HepG2 (cell line): Measurements from ENCODE around the gene CDH23. TPM values are rescaled to one million over a fixed set of nuclear protein-coding genes. Genes with fewer than 3 reads are reported as not detected.

Experiments used
- E2F5 ChIP-seq: sonication (generic); formaldehyde crosslinking; conservative IDR thresholded peaks from 2 replicates; pipeline ENCODE4 v1.4.0; 2020; ENCODE audit warnings: missing genetic modification reagents
- FOXO1 ChIP-seq: sonication (generic); formaldehyde crosslinking; IDR thresholded peaks from 2 replicates; pipeline ENCODE4 v1.4.0; 2020; ENCODE audit warnings: missing genetic modification reagents
- GATAD2A ChIP-seq: IDR thresholded peaks from 2 replicates; pipeline ENCODE4 v1.6.1; 2016
- HDAC2 ChIP-seq: sonication (generic); formaldehyde crosslinking; IDR thresholded peaks from 2 replicates; pipeline ENCODE4 v1.4.0; 2020; ENCODE audit warnings: missing genetic modification reagents
- PITX1 ChIP-seq: sonication (generic); formaldehyde crosslinking; IDR thresholded peaks from 2 replicates; pipeline ENCODE4 v1.5.1; 2020; ENCODE audit warnings: mild to moderate bottlenecking, missing genetic modification reagents
- SAFB2 ChIP-seq: sonication (generic); formaldehyde crosslinking; IDR thresholded peaks from 2 replicates; pipeline ENCODE4 v1.5.1; 2020; ENCODE audit warnings: missing genetic modification reagents, low read depth, mild to moderate bottlenecking, borderline replicate concordance
- SMARCE1 ChIP-seq: fragments of 450-650 bp; IDR thresholded peaks from 2 replicates; pipeline ENCODE4 v1.6.1; 2017; ENCODE audit warnings: borderline replicate concordance
- SP2 ChIP-seq: sonication (generic); formaldehyde crosslinking; IDR thresholded peaks from 2 replicates; pipeline ENCODE4 v1.5.1; 2020; ENCODE audit warnings: mild to moderate bottlenecking, missing genetic modification reagents
- TAF15 ChIP-seq: fragments of 200-400 bp; formaldehyde crosslinking; IDR thresholded peaks from one replicate; pipeline ENCODE4 v1.6.1; 2018; ENCODE audit warnings: mild to moderate bottlenecking, low read depth, low read length; ENCODE audit not compliant: poor library complexity, severe bottlenecking
- TIGD3 ChIP-seq: sonication (generic); formaldehyde crosslinking; IDR thresholded peaks from 2 replicates; pipeline ENCODE4 v1.5.1; 2020; ENCODE audit warnings: mild to moderate bottlenecking, missing genetic modification reagents, borderline replicate concordance
- ZFP82 ChIP-seq: sonication (generic); formaldehyde crosslinking; IDR thresholded peaks from 2 replicates; pipeline ENCODE4 v1.5.1; 2020; ENCODE audit warnings: mild to moderate bottlenecking, missing genetic modification reagents, borderline replicate concordance
- ZFY ChIP-seq: sonication (generic); formaldehyde crosslinking; IDR thresholded peaks from 2 replicates; pipeline ENCODE4 v1.4.0; 2020; ENCODE audit warnings: missing genetic modification reagents
- ZMAT5 ChIP-seq: sonication (generic); formaldehyde crosslinking; IDR thresholded peaks from 2 replicates; pipeline ENCODE4 v1.5.0; 2020; ENCODE audit warnings: mild to moderate bottlenecking, low read depth, missing genetic modification reagents, borderline replicate concordance
- ZNF121 ChIP-seq: sonication (generic); formaldehyde crosslinking; IDR thresholded peaks from 2 replicates; pipeline ENCODE4 v1.5.0; 2020; ENCODE audit warnings: mild to moderate bottlenecking, missing genetic modification reagents
- ZNF3 ChIP-seq: IDR thresholded peaks from 2 replicates; pipeline ENCODE4 v1.7.0; 2017; ENCODE audit warnings: inconsistent platforms
- ZNF770 ChIP-seq: sonication (generic); formaldehyde crosslinking; IDR thresholded peaks from 2 replicates; pipeline ENCODE4 v1.5.0; 2020; ENCODE audit warnings: mild to moderate bottlenecking, missing genetic modification reagents
- polyA plus RNA-seq, 8 experiments: library from polyadenylated mRNA; depleted of rRNA in 3 of 8; stranded (reverse) in 7 of 8; unstranded in 1 of 8; fragments of >200 nt; fragmentation: Illumina TruSeq in 4 of 8; extraction: Trizol in 4 of 8; gene quantifications; 2 replicates each; pipeline versions ENCODE4 v1.2.1 to v1.2.3, GENCODE V29; 2011 to 2016; ENCODE audit warnings: low read depth in 4 of 8, missing spikeins in 1 of 8, mixed read lengths in 1 of 8; ENCODE audit not compliant: insufficient read depth in 1 of 8
- total RNA-seq, 5 experiments: library from RNA; depleted of rRNA; stranded (reverse); fragments of >200 nt; fragmentation: Illumina TruSeq; extraction: Trizol; gene quantifications; 2 replicates each; pipeline ENCODE4 v1.2.3, GENCODE V29; 2016; ENCODE audit warnings: low read depth in 1 of 5
- TF ChIP-seq, protein P1 (sequence below): sonication (generic); formaldehyde crosslinking; IDR thresholded peaks from 2 replicates; pipeline ENCODE4 v1.8.0; 2022; ENCODE audit warnings: mild to moderate bottlenecking, missing genetic modification reagents, moderate library complexity
- TF ChIP-seq, protein P2 (sequence below): sonication (generic); formaldehyde crosslinking; IDR thresholded peaks from 2 replicates; pipeline ENCODE4 v1.5.1; 2020; ENCODE audit warnings: mild to moderate bottlenecking, missing genetic modification reagents, moderate library complexity
- TF ChIP-seq, protein P3 (sequence below): sonication (generic); formaldehyde crosslinking; IDR thresholded peaks from 2 replicates; pipeline ENCODE4 v1.4.0; 2020; ENCODE audit warnings: mild to moderate bottlenecking, missing genetic modification reagents

CDH23 gene
- total and polyA plus RNA-seq, 2 of the 13 experiments (the other 11 are each of a cell fraction or from before 2014, with no cell fraction given) = 0.13 TPM; not detected in 1

DNA sequence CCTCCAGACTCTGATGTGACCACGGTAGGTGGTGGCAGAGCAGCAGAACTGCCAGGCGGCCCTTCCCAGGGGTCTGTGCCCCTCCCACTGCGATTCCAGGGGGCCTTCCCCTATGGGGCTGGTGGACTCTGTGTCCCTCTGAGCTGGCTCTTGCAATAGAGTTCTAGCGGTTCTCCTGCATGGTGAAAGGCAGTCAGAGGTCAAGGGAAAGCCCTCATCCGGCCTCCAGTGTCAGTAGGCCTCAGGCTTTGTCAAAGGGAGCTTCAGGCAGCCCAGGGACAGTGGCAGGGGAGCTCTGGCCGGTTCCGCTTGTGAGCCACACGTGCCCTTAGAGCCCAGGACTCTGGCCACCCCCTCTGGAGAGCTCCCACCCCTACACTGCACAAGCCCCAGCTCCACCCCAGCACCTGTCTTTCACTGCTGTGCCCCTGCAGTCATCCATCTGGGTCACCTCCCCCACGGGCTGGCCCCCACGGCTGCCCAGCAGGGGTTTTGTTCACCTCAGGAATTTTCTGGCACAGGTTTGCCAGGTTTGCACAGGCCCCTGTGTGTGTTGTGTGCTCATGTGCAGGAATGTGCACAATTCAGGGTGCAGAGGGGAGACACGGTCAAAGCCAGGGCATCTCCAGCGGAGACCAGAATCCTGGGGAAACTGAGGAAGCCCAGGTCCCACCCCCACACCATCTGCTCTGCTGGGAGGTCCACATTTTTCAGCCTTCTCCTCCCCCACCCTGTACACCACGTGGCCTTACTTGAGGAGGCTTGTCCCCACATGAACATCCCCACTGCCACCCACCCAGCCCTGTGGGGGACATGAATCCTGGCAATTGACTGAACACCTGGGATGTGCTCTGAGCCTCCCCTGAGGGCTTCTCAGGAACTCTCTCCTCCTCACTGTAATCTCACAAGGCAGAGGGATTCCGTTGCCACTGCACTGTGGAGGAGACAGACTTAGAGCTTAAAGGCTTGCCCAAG is 299.1 kb downstream of the CDH23 start (continued):
- TF ChIP-seq, protein P1, sequence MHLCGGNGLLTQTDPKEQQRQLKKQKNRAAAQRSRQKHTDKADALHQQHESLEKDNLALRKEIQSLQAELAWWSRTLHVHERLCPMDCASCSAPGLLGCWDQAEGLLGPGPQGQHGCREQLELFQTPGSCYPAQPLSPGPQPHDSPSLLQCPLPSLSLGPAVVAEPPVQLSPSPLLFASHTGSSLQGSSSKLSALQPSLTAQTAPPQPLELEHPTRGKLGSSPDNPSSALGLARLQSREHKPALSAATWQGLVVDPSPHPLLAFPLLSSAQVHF (CRISPR knock-in tag) = no peak
- TF ChIP-seq ZNF3 (CRISPR knock-in tag) (no peak), E2F5 (CRISPR knock-in tag) (no peak), HDAC2 (no peak), TAF15 (no peak), ZFP82 (CRISPR knock-in tag) (no peak), ZNF770 (CRISPR knock-in tag) (0 out of 2 replicates have a peak, but pooled peaks have one; percentile 22), ZMAT5 (CRISPR knock-in tag) (no peak), GATAD2A (CRISPR knock-in tag) (no peak), SMARCE1 (no peak), ZFY (CRISPR knock-in tag) (peak; percentile 56), SAFB2 (CRISPR knock-in tag) (no peak), TIGD3 (CRISPR knock-in tag) (no peak), SP2 (CRISPR knock-in tag) (no peak), ZNF121 (CRISPR knock-in tag) (no peak), PITX1 (CRISPR knock-in tag) (no peak), FOXO1 (CRISPR knock-in tag) (no peak)
- TF ChIP-seq, protein P2, sequence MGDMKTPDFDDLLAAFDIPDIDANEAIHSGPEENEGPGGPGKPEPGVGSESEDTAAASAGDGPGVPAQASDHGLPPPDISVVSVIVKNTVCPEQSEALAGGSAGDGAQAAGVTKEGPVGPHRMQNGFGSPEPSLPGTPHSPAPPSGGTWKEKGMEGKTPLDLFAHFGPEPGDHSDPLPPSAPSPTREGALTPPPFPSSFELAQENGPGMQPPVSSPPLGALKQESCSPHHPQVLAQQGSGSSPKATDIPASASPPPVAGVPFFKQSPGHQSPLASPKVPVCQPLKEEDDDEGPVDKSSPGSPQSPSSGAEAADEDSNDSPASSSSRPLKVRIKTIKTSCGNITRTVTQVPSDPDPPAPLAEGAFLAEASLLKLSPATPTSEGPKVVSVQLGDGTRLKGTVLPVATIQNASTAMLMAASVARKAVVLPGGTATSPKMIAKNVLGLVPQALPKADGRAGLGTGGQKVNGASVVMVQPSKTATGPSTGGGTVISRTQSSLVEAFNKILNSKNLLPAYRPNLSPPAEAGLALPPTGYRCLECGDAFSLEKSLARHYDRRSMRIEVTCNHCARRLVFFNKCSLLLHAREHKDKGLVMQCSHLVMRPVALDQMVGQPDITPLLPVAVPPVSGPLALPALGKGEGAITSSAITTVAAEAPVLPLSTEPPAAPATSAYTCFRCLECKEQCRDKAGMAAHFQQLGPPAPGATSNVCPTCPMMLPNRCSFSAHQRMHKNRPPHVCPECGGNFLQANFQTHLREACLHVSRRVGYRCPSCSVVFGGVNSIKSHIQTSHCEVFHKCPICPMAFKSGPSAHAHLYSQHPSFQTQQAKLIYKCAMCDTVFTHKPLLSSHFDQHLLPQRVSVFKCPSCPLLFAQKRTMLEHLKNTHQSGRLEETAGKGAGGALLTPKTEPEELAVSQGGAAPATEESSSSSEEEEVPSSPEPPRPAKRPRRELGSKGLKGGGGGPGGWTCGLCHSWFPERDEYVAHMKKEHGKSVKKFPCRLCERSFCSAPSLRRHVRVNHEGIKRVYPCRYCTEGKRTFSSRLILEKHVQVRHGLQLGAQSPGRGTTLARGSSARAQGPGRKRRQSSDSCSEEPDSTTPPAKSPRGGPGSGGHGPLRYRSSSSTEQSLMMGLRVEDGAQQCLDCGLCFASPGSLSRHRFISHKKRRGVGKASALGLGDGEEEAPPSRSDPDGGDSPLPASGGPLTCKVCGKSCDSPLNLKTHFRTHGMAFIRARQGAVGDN (CRISPR knock-in tag) = peak; percentile 57
- TF ChIP-seq, protein P3, sequence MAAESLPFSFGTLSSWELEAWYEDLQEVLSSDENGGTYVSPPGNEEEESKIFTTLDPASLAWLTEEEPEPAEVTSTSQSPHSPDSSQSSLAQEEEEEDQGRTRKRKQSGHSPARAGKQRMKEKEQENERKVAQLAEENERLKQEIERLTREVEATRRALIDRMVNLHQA (CRISPR knock-in tag) = no peak
